ENCODE measurements around the gene DMBT1. TPM values are rescaled to one million over a fixed set of nuclear protein-coding genes. Genes with fewer than 3 reads are reported as not detected.

The DMBT1 gene
- total and polyA plus RNA-seq, 2 of the 4 experiments (the other 2 are of a cell fraction), result under 0.01 TPM; not detected in 1

DNA sequence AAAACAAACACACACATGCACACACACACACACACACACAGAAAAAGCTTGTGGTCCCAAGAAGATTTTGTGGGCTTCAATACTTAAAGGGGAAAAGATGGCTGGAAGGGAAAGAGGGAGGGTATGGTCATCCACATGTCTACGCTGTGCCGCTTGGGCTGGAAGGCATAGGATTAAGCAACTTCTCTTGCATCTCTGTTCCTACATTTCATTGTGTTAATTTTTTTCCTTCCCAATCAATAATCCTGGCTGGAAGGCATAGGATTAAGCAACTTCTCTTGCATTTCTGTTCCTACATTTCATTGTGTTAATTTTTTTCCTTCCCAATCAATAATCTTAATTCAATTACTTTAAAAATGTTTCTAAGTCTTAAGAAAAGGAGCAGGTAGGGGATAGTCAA lies 108.5 kb downstream of the DMBT1 start:
- dilution Hi-C loops (cut with HindIII; ENCODE audit: low sequenced_read_pairs, unreplicated experiment), result no loop called here
- no peak overlapping the region for H2BK120ac ChIP-seq (ENCODE audit: low read depth, low read length)
- no peak overlapping the region for H2BK20ac ChIP-seq (ENCODE audit: low read depth, low read length)
- no peak overlapping the region for H2BK5ac ChIP-seq (ENCODE audit: low read depth, low read length, poor library complexity, severe bottlenecking)
- ATAC-seq (ENCODE audit: low read depth) (no peak), DNase-seq (no peak)
- POLR2A ChIA-PET (ENCODE audit: unreplicated experiment), result no interaction called here
- H3K4me1 ChIP-seq (ENCODE audit: control insufficient read depth, insufficient read depth, low read length), result no peaks in the 10 kb centered on the region
- no peak overlapping the region for H3K4me2 ChIP-seq (ENCODE audit: low read depth, low read length)
- H4K8ac ChIP-seq (ENCODE audit: low read depth in 2 of 2, low read length in 2 of 2), result no peak overlapping the region
- H3K14ac ChIP-seq (replicated peaks; ENCODE audit: low read depth, low read length), result no peak overlapping the region
- in situ Hi-C loops (cut with MboI; ENCODE audit: low sequenced_read_pairs), result loop anchor here (25.0 kb wide), 1 partner anchor 893 kb away; no protein-coding TSS in a partner anchor
- no peak overlapping the region for H3K4me3 ChIP-seq (ENCODE audit: insufficient read depth, low read depth, low read length)
- H3K4ac ChIP-seq (ENCODE audit: low read depth, low read length), result no peak overlapping the region
- H3K23ac ChIP-seq (ENCODE audit: low read depth, low read length), result no peak overlapping the region
- no peaks in the 10 kb centered on the region for H3K36me3 ChIP-seq (ENCODE audit: control insufficient read depth, insufficient read depth, low read length)
- no CpG with 5 or more reads among the region's 2 CpGs for WGBS, 2 experiments (ENCODE audit: extremely low coverage in 2 of 2, insufficient read length in 1 of 2)
- no peaks in the 10 kb centered on the region for H3K79me1 ChIP-seq (ENCODE audit: low read depth in 1 of 2, low read length in 2 of 2)
- H3K9me1 ChIP-seq (ENCODE audit: insufficient read depth, low read length), result no peaks in the 10 kb centered on the region
- H2AFZ ChIP-seq (replicated peaks; ENCODE audit: low read length, poor library complexity), result no peak overlapping the region
- H4K20me1 ChIP-seq (ENCODE audit: insufficient read depth, low read length), result no peaks in the 10 kb centered on the region
- no peak overlapping the region for H3K56ac ChIP-seq (ENCODE audit: extremely low read depth, insufficient read depth, low read length)
- BruUV-seq (replicated peaks), result no TSS peak
- H2BK15ac ChIP-seq (ENCODE audit: low read depth, low read length), result no peak overlapping the region
- CTCF ChIA-PET, result no interaction called here
- H3K18ac ChIP-seq (ENCODE audit: low read depth, low read length), result no peak overlapping the region
- TF ChIP-seq CHD1 (IDR thresholded peaks at IDR 0.05; ENCODE audit: low read depth, low read length) (no peak), BHLHE40 (IDR thresholded peaks at IDR 0.05; ENCODE audit: low read depth, low read length) (no peak), MAZ (IDR thresholded peaks at IDR 0.05; ENCODE audit: borderline replicate concordance, low read depth, low read length) (no peak), SMC3 (IDR thresholded peaks at IDR 0.05; ENCODE audit: low read depth, low read length) (no peak), RAD21 (IDR thresholded peaks at IDR 0.05; ENCODE audit: low read length) (no peak), NFE2L2 (IDR thresholded peaks at IDR 0.05; ENCODE audit: low read depth, low read length) (no peak), RFX5 (IDR thresholded peaks at IDR 0.05; ENCODE audit: low read depth, low read length) (no peak), CEBPB (IDR thresholded peaks at IDR 0.05; ENCODE audit: low read depth, low read length) (no peak), MXI1 (IDR thresholded peaks at IDR 0.05; ENCODE audit: borderline replicate concordance, low read depth, low read length) (no peak), RCOR1 (IDR thresholded peaks at IDR 0.05; ENCODE audit: insufficient replicate concordance, low read length) (no peak)
- TF ChIP-seq, protein P1, sequence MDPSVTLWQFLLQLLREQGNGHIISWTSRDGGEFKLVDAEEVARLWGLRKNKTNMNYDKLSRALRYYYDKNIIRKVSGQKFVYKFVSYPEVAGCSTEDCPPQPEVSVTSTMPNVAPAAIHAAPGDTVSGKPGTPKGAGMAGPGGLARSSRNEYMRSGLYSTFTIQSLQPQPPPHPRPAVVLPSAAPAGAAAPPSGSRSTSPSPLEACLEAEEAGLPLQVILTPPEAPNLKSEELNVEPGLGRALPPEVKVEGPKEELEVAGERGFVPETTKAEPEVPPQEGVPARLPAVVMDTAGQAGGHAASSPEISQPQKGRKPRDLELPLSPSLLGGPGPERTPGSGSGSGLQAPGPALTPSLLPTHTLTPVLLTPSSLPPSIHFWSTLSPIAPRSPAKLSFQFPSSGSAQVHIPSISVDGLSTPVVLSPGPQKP (IDR thresholded peaks at IDR 0.05; ENCODE audit: borderline replicate concordance, low read depth, low read length), result no peak
- TF ChIP-seq, protein P2, sequence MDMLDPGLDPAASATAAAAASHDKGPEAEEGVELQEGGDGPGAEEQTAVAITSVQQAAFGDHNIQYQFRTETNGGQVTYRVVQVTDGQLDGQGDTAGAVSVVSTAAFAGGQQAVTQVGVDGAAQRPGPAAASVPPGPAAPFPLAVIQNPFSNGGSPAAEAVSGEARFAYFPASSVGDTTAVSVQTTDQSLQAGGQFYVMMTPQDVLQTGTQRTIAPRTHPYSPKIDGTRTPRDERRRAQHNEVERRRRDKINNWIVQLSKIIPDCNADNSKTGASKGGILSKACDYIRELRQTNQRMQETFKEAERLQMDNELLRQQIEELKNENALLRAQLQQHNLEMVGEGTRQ (IDR thresholded peaks at IDR 0.05; ENCODE audit: low read depth, low read length), result no peak
- TF ChIP-seq, protein P3, sequence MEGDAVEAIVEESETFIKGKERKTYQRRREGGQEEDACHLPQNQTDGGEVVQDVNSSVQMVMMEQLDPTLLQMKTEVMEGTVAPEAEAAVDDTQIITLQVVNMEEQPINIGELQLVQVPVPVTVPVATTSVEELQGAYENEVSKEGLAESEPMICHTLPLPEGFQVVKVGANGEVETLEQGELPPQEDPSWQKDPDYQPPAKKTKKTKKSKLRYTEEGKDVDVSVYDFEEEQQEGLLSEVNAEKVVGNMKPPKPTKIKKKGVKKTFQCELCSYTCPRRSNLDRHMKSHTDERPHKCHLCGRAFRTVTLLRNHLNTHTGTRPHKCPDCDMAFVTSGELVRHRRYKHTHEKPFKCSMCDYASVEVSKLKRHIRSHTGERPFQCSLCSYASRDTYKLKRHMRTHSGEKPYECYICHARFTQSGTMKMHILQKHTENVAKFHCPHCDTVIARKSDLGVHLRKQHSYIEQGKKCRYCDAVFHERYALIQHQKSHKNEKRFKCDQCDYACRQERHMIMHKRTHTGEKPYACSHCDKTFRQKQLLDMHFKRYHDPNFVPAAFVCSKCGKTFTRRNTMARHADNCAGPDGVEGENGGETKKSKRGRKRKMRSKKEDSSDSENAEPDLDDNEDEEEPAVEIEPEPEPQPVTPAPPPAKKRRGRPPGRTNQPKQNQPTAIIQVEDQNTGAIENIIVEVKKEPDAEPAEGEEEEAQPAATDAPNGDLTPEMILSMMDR (conservative IDR thresholded peaks at IDR 0.05; ENCODE audit: low read depth, low read length), result no peak
- H4K5ac ChIP-seq (ENCODE audit: low read depth, low read length), result no peak overlapping the region
- intact Hi-C loops (cut with micrococcal nuclease), result no loop called here
- no peaks in the 10 kb centered on the region for H3K27me3 ChIP-seq (ENCODE audit: control insufficient read depth, insufficient read depth, low read length)
- no peaks in the 10 kb centered on the region; the same call in 1 of the 2 replicates for H3K9me3 ChIP-seq (ENCODE audit: control insufficient read depth, insufficient read depth, low read length)
- no peak overlapping the region for H3K9ac ChIP-seq (ENCODE audit: low read depth, low read length)
- no peak overlapping the region for H2AK5ac ChIP-seq (ENCODE audit: low read depth, low read length)
- no peak overlapping the region for H4K91ac ChIP-seq (ENCODE audit: insufficient read depth, low read depth, low read length)
- H3K27ac ChIP-seq (ENCODE audit: insufficient read depth, low read length), result no peak overlapping the region
- no peak overlapping the region for H2AK9ac ChIP-seq (replicated peaks; ENCODE audit: low read depth, low read length, poor library complexity)

Measured in IMR-90 (cell line).